ENCODE results near the gene ZCCHC2.

ZCCHC2 gene

DNA sequence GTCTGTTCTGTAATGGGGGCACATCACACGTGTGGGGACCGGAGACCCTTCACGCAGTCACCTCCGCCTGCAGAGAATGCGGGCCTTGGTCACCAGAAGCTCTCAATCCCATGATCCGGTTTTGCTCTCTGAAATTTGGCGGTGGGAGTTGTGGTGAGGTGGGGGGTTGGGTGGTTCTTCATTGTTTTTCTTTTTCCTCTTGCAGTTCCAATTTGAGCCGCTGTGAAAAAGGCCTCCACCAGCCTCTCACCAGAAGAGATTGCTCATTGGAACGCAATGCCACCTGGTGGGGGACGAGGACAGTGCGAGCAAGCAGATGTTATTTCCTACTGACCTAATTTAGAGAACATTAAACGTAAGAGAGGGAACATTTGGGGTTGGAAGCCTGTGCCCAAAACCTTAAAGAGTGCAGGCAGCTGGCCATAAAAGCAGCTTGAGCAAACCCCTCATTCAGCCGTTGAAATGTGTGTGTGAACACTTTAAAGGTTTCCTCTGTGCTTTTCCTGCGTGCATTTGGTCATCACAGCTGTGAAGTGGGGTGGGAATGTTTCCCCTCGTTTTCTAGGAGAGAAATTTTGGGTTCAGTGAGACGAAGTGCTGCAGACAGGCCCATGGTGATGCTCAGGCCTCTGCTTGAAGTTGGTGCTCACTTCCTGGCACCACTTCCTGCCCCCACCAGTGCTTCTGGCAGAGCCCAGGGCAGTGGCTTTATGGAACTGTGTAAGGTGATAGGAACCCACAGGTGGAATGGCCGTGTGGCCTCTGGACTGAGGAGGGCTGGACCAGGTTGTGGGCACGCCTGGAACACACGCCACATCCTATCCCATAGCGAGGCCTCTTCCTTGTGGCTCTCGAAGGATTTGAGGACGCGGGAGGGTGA is 61.7 kb downstream of the ZCCHC2 start:
- Histone ChIP-seq H3F3A (ENCODE audit: insufficient read depth) (no peaks in the 10 kb centered on the region), H3K9me3 (ENCODE audit: insufficient read depth, low read length) (no peaks in the 10 kb centered on the region), H3K36me3 (ENCODE audit: low read length) (no peaks in the 10 kb centered on the region), H3K9me2 (replicated peaks; ENCODE audit: insufficient read depth, low read length) (no peaks in the 10 kb centered on the region), H3K27ac (ENCODE audit: low read depth, low read length) (no peak overlapping the region), H4K20me1 (ENCODE audit: low read depth, low read length) (no peaks in the 10 kb centered on the region), H3K4me2 (ENCODE audit: low read depth, low read length, poor library complexity, severe bottlenecking) (no peak overlapping the region), H2AFZ (ENCODE audit: low read depth, low read length, severe bottlenecking) (no peak overlapping the region), H3K4me3 (ENCODE audit: insufficient read depth, low read length, poor library complexity, severe bottlenecking) (no peak overlapping the region), H3K27me3 (ENCODE audit: low read length) (no peaks in the 10 kb centered on the region), H3K79me2 (ENCODE audit: insufficient read depth, low read length) (no peaks in the 10 kb centered on the region), H3K9ac (ENCODE audit: low read length) (no peak overlapping the region)
- TF ChIP-seq, protein P1, sequence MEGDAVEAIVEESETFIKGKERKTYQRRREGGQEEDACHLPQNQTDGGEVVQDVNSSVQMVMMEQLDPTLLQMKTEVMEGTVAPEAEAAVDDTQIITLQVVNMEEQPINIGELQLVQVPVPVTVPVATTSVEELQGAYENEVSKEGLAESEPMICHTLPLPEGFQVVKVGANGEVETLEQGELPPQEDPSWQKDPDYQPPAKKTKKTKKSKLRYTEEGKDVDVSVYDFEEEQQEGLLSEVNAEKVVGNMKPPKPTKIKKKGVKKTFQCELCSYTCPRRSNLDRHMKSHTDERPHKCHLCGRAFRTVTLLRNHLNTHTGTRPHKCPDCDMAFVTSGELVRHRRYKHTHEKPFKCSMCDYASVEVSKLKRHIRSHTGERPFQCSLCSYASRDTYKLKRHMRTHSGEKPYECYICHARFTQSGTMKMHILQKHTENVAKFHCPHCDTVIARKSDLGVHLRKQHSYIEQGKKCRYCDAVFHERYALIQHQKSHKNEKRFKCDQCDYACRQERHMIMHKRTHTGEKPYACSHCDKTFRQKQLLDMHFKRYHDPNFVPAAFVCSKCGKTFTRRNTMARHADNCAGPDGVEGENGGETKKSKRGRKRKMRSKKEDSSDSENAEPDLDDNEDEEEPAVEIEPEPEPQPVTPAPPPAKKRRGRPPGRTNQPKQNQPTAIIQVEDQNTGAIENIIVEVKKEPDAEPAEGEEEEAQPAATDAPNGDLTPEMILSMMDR (IDR thresholded peaks at IDR 0.05; ENCODE audit: insufficient read depth, low read length, poor library complexity, severe bottlenecking) = peak; percentile 100
- TF ChIP-seq EZH2phosphoT487 (conservative IDR thresholded peaks at IDR 0.05; ENCODE audit: low read length) = no peak

DNA sequence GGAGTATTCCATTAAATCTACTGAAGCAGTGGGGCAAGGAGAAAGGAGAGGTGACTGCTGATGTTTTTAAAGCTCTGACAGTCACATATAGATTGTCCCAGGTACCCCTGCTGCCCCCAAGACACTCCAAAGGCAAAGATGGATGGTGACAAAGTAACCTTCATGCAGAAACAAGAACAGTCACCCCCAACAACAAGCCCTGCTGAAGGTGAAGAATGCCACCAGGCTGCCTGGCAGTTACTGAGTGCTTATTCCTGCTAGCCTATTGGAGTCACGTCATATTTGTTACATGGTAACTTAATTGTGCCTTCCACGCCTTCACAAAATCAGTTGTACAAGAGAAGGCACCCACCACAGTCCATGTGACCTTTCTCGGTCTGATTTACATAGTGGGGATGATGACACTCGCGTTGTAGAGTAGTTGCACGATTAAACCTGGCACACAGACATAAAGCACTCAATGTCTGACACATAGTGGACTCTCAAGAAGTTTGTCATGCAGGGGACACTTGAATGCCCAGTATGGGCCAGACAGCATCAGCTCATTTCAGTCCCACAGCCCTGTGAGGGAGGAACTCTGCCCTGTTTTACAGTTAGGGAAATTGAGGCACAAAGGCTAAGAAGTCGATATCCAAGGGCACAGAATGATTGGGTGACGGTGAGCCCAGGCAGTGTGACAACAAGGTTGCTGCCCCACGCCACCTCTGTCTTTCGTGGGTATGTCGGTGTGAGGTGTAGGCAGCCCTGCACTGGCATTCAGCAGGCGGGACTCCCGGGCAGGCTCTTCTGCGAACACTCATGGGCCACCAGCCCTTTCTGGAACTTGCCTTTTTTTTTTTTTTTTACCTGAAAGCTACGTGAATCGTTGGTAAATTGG is 62.7 kb downstream of the ZCCHC2 start:
- Histone ChIP-seq H3K27me3 (ENCODE audit: low read length) (no peaks in the 10 kb centered on the region), H2AFZ (ENCODE audit: low read depth, low read length, severe bottlenecking) (no peak overlapping the region), H3K4me3 (ENCODE audit: insufficient read depth, low read length, poor library complexity, severe bottlenecking) (no peak overlapping the region), H3K4me2 (ENCODE audit: low read depth, low read length, poor library complexity, severe bottlenecking) (no peak overlapping the region), H3K36me3 (ENCODE audit: low read length) (no peaks in the 10 kb centered on the region), H3K9ac (ENCODE audit: low read length) (no peak overlapping the region), H3K27ac (ENCODE audit: low read depth, low read length) (no peak overlapping the region), H3F3A (ENCODE audit: insufficient read depth) (no peaks in the 10 kb centered on the region), H4K20me1 (ENCODE audit: low read depth, low read length) (no peaks in the 10 kb centered on the region), H3K79me2 (ENCODE audit: insufficient read depth, low read length) (no peaks in the 10 kb centered on the region), H3K9me3 (ENCODE audit: insufficient read depth, low read length) (no peaks in the 10 kb centered on the region), H3K9me2 (replicated peaks; ENCODE audit: insufficient read depth, low read length) (no peaks in the 10 kb centered on the region)
- TF ChIP-seq EZH2phosphoT487 (conservative IDR thresholded peaks at IDR 0.05; ENCODE audit: low read length) = no peak
- TF ChIP-seq, protein P1 (IDR thresholded peaks at IDR 0.05; ENCODE audit: insufficient read depth, low read length, poor library complexity, severe bottlenecking) = no peak

DNA sequence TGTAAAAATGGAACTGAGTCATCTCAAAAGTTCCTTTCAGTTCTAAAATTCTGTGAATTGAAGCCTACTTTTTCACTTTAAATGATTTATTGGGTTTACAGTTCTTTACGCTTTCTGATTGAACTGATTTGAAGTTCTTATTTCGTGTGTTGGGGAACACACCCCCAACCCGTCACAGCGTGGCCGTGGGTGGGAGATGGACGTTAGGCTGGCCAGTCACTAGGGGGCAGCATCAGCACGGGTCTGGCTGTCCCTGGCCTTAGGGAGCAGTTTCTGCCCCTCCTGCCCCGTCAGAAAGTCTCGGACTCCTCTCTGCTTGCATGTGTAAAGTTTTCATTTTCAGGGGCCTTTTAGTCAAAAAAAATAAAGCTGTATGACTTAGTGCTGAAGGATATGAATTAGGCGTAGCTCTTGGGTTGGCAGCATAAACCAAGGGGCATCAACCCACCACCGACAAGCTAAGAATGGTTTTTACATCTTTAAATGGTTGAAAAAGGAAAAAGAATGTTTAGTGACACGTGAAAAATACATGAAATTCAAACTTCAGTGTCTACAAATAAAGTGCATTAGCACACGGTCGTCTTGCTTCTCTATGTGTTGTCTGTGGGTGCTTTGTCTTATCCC is 63.4 kb downstream of the ZCCHC2 start:
- Histone ChIP-seq H3K4me3 (ENCODE audit: insufficient read depth, low read length, poor library complexity, severe bottlenecking) (no peak overlapping the region), H3K4me2 (ENCODE audit: low read depth, low read length, poor library complexity, severe bottlenecking) (no peak overlapping the region), H4K20me1 (ENCODE audit: low read depth, low read length) (no peaks in the 10 kb centered on the region), H3K9me2 (replicated peaks; ENCODE audit: insufficient read depth, low read length) (no peaks in the 10 kb centered on the region), H3K9me3 (ENCODE audit: insufficient read depth, low read length) (no peaks in the 10 kb centered on the region), H3K27me3 (ENCODE audit: low read length) (no peaks in the 10 kb centered on the region), H3K9ac (ENCODE audit: low read length) (no peak overlapping the region), H3K79me2 (ENCODE audit: insufficient read depth, low read length) (no peaks in the 10 kb centered on the region), H3K36me3 (ENCODE audit: low read length) (no peaks in the 10 kb centered on the region), H3F3A (ENCODE audit: insufficient read depth) (no peaks in the 10 kb centered on the region), H3K27ac (ENCODE audit: low read depth, low read length) (no peak overlapping the region), H2AFZ (ENCODE audit: low read depth, low read length, severe bottlenecking) (no peak overlapping the region)
- TF ChIP-seq EZH2phosphoT487 (conservative IDR thresholded peaks at IDR 0.05; ENCODE audit: low read length) = no peak
- TF ChIP-seq, protein P1 (IDR thresholded peaks at IDR 0.05; ENCODE audit: insufficient read depth, low read length, poor library complexity, severe bottlenecking) = peak; percentile 96

All from SU-DHL-6 (cell line).